HepG2 (cell line): ENCODE measurements around the gene SMARCA4. TPM values are rescaled to one million over a fixed set of nuclear protein-coding genes. Genes with fewer than 3 reads are reported as not detected.
A peak's percentile ranks its signal among the peaks of the same experiment; 100 is the strongest.

Experiments used
- ATF2 ChIP-seq: sonication (generic); formaldehyde crosslinking; IDR thresholded peaks from 2 replicates; pipeline ENCODE4 v1.4.0; 2020; ENCODE audit warnings: missing genetic modification reagents
- CENPBD1 ChIP-seq: sonication (generic); formaldehyde crosslinking; IDR thresholded peaks from 2 replicates; pipeline ENCODE4 v1.8.0; 2022; ENCODE audit warnings: missing genetic modification reagents, low read depth, mild to moderate bottlenecking, borderline replicate concordance
- CREB1 ChIP-seq, 2 experiments: fragments of 450-650 bp in 1 of 2; IDR thresholded peaks; 2 replicates each; pipeline ENCODE4 v1.6.1; 2016 to 2017; ENCODE audit warnings: control low read depth in 1 of 2, mild to moderate bottlenecking in 1 of 2, missing compliant biosample characterization in 1 of 2, missing genetic modification characterization in 1 of 2
- GABPA ChIP-seq, 2 experiments: IDR thresholded peaks; 2 replicates each; pipeline ENCODE4 v1.6.1; 2011 to 2016; ENCODE audit warnings: low read depth in 2 of 2, low read length in 1 of 2, missing biosample characterization in 1 of 2, missing genetic modification characterization in 1 of 2
- GATAD2A ChIP-seq: IDR thresholded peaks from 2 replicates; pipeline ENCODE4 v1.6.1; 2016
- GTF3A ChIP-seq: sonication (generic); formaldehyde crosslinking; conservative IDR thresholded peaks from 2 replicates; pipeline ENCODE4 v1.4.0; 2020; ENCODE audit warnings: mild to moderate bottlenecking, missing genetic modification reagents
- JUNB ChIP-seq: sonication (generic); formaldehyde crosslinking; IDR thresholded peaks from 2 replicates; pipeline ENCODE4 v1.8.0; 2022; ENCODE audit warnings: missing genetic modification reagents, mild to moderate bottlenecking, borderline replicate concordance
- MAFG ChIP-seq: sonication (generic); formaldehyde crosslinking; IDR thresholded peaks from 2 replicates; pipeline ENCODE4 v1.5.1; 2020; ENCODE audit warnings: mild to moderate bottlenecking, missing genetic modification reagents
- MYPOP ChIP-seq: sonication (generic); formaldehyde crosslinking; IDR thresholded peaks from 2 replicates; pipeline ENCODE4 v1.8.1; 2023; ENCODE audit warnings: mild to moderate bottlenecking, moderate library complexity, missing genetic modification reagents
- NR1H2 ChIP-seq: sonication (generic); formaldehyde crosslinking; IDR thresholded peaks from 2 replicates; pipeline ENCODE4 v1.8.1; 2022; ENCODE audit warnings: low read depth, missing genetic modification reagents, borderline replicate concordance
- RARA ChIP-seq: IDR thresholded peaks from 2 replicates; pipeline ENCODE4 v1.6.1; 2016; ENCODE audit warnings: missing genetic modification reagents, missing compliant biosample characterization
- RBFOX2 ChIP-seq: fragments of 200-400 bp; formaldehyde crosslinking; IDR thresholded peaks from 2 replicates; pipeline ENCODE4 v1.6.1; 2017; ENCODE audit warnings: low read depth, mild to moderate bottlenecking, low read length
- SMAD9 ChIP-seq: sonication (generic); formaldehyde crosslinking; IDR thresholded peaks from 2 replicates; pipeline ENCODE4 v1.5.1; 2020; ENCODE audit warnings: mild to moderate bottlenecking, missing genetic modification reagents
- THRA ChIP-seq: sonication (generic); formaldehyde crosslinking; IDR thresholded peaks from 2 replicates; pipeline ENCODE4 v1.4.0; 2020; ENCODE audit warnings: missing genetic modification reagents, borderline replicate concordance
- ZNF275 ChIP-seq: sonication (generic); formaldehyde crosslinking; IDR thresholded peaks from 2 replicates; pipeline ENCODE4 v1.8.0; 2022; ENCODE audit warnings: missing genetic modification reagents, mild to moderate bottlenecking, inconsistent platforms, borderline replicate concordance
- ZNF44 ChIP-seq: sonication (generic); formaldehyde crosslinking; IDR thresholded peaks from 2 replicates; pipeline ENCODE4 v1.5.1; 2020; ENCODE audit warnings: mild to moderate bottlenecking, missing genetic modification reagents
- ZNF704 ChIP-seq: sonication (generic); formaldehyde crosslinking; IDR thresholded peaks from 2 replicates; pipeline ENCODE4 v1.8.1; 2023; ENCODE audit warnings: mild to moderate bottlenecking, inconsistent platforms, moderate library complexity, missing genetic modification reagents, borderline replicate concordance
- ZNF713 ChIP-seq: sonication (generic); formaldehyde crosslinking; IDR thresholded peaks from 2 replicates; pipeline ENCODE4 v1.4.0; 2020; ENCODE audit warnings: mild to moderate bottlenecking, missing genetic modification reagents
- ZNF777 ChIP-seq: sonication (generic); formaldehyde crosslinking; IDR thresholded peaks from 2 replicates; pipeline ENCODE4 v1.4.0; 2020; ENCODE audit warnings: missing genetic modification reagents
- ZNF883 ChIP-seq: sonication (generic); formaldehyde crosslinking; IDR thresholded peaks from 2 replicates; pipeline ENCODE4 v1.5.1; 2020; ENCODE audit warnings: mild to moderate bottlenecking, missing genetic modification reagents; ENCODE audit errors: not compliant biosample characterization
- polyA plus RNA-seq, 8 experiments: library from polyadenylated mRNA; depleted of rRNA in 3 of 8; stranded (reverse) in 7 of 8; unstranded in 1 of 8; fragments of >200 nt; fragmentation: Illumina TruSeq in 4 of 8; extraction: Trizol in 4 of 8; gene quantifications; 2 replicates each; pipeline versions ENCODE4 v1.2.1 to v1.2.3, GENCODE V29; 2011 to 2016; ENCODE audit warnings: low read depth in 4 of 8, missing spikeins in 1 of 8, mixed read lengths in 1 of 8; ENCODE audit not compliant: insufficient read depth in 1 of 8
- total RNA-seq, 5 experiments: library from RNA; depleted of rRNA; stranded (reverse); fragments of >200 nt; fragmentation: Illumina TruSeq; extraction: Trizol; gene quantifications; 2 replicates each; pipeline ENCODE4 v1.2.3, GENCODE V29; 2016; ENCODE audit warnings: low read depth in 1 of 5

Gene SMARCA4
- total and polyA plus RNA-seq, 2 of the 13 experiments (the other 11 are each of a cell fraction or from before 2014, with no cell fraction given) = 25.4 to 45.9 TPM

- TF ChIP-seq CREB1 (IDR thresholded peaks at IDR 0.05) (peak; percentile 76), CREB1 (CRISPR knock-in tag; IDR thresholded peaks at IDR 0.05) (peak; percentile 79), ZNF44 (CRISPR knock-in tag) (0 out of 2 replicates have a peak, but pooled peaks have one; percentile 57), RBFOX2 (peak; percentile 90), JUNB (CRISPR knock-in tag) (no peak), NR1H2 (0 out of 2 replicates have a peak, but pooled peaks have one; percentile 81), MYPOP (CRISPR knock-in tag) (peak; percentile 61), ZNF883 (CRISPR knock-in tag) (no peak), ZNF704 (peak; percentile 75; the same call in 1 of the 2 replicates), ATF2 (CRISPR knock-in tag) (peak; percentile 81), THRA (no peak), MAFG (CRISPR knock-in tag) (0 out of 2 replicates have a peak, but pooled peaks have one; percentile 50), ZNF275 (CRISPR knock-in tag) (peak; percentile 37; the same call in 1 of the 2 replicates), ZNF713 (CRISPR knock-in tag) (peak; percentile 77; the same call in 1 of the 2 replicates), SMAD9 (CRISPR knock-in tag) (0 out of 2 replicates have a peak, but pooled peaks have one; percentile 40), GTF3A (0 out of 2 replicates have a peak, but pooled peaks have one; percentile 50), ZNF777 (CRISPR knock-in tag) (peak; percentile 90), GABPA (IDR thresholded peaks at IDR 0.05; ENCODE audit: low read depth, low read length) (peak; percentile 96), GABPA (CRISPR knock-in tag; IDR thresholded peaks at IDR 0.05; ENCODE audit: low read depth) (peak; percentile 98), GATAD2A (peak; percentile 58; the same call in 1 of the 2 replicates), RARA (peak; percentile 27; the same call in 1 of the 2 replicates), CENPBD1 (CRISPR knock-in tag) (no peak)
Observed at GRCh38 chr19:10928563-10929401, 32.0 kb upstream of the SMARCA4 start, which contains the start of the genes TIMM29 and YIPF2 (continued).
